GM18511 (cell line): Measurements from ENCODE around the gene TMEM131L.
"Not testable (repeated sequence)": the region's sequence is repeated elsewhere in the genome, so short reads cannot be mapped to it uniquely, and the experiment has no call there.

Experiments used
- ATAC-seq: cut with Tn5 transposase; IDR thresholded peaks from one replicate; pipeline ENCODE4 v1.9.1; 2021; ENCODE audit warnings: mild to moderate bottlenecking, moderate library complexity; ENCODE audit not compliant: unreplicated experiment

TMEM131L gene, protein sequence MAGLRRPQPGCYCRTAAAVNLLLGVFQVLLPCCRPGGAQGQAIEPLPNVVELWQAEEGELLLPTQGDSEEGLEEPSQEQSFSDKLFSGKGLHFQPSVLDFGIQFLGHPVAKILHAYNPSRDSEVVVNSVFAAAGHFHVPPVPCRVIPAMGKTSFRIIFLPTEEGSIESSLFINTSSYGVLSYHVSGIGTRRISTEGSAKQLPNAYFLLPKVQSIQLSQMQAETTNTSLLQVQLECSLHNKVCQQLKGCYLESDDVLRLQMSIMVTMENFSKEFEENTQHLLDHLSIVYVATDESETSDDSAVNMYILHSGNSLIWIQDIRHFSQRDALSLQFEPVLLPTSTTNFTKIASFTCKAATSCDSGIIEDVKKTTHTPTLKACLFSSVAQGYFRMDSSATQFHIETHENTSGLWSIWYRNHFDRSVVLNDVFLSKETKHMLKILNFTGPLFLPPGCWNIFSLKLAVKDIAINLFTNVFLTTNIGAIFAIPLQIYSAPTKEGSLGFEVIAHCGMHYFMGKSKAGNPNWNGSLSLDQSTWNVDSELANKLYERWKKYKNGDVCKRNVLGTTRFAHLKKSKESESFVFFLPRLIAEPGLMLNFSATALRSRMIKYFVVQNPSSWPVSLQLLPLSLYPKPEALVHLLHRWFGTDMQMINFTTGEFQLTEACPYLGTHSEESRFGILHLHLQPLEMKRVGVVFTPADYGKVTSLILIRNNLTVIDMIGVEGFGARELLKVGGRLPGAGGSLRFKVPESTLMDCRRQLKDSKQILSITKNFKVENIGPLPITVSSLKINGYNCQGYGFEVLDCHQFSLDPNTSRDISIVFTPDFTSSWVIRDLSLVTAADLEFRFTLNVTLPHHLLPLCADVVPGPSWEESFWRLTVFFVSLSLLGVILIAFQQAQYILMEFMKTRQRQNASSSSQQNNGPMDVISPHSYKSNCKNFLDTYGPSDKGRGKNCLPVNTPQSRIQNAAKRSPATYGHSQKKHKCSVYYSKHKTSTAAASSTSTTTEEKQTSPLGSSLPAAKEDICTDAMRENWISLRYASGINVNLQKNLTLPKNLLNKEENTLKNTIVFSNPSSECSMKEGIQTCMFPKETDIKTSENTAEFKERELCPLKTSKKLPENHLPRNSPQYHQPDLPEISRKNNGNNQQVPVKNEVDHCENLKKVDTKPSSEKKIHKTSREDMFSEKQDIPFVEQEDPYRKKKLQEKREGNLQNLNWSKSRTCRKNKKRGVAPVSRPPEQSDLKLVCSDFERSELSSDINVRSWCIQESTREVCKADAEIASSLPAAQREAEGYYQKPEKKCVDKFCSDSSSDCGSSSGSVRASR (N-terminal part only)

DNA sequence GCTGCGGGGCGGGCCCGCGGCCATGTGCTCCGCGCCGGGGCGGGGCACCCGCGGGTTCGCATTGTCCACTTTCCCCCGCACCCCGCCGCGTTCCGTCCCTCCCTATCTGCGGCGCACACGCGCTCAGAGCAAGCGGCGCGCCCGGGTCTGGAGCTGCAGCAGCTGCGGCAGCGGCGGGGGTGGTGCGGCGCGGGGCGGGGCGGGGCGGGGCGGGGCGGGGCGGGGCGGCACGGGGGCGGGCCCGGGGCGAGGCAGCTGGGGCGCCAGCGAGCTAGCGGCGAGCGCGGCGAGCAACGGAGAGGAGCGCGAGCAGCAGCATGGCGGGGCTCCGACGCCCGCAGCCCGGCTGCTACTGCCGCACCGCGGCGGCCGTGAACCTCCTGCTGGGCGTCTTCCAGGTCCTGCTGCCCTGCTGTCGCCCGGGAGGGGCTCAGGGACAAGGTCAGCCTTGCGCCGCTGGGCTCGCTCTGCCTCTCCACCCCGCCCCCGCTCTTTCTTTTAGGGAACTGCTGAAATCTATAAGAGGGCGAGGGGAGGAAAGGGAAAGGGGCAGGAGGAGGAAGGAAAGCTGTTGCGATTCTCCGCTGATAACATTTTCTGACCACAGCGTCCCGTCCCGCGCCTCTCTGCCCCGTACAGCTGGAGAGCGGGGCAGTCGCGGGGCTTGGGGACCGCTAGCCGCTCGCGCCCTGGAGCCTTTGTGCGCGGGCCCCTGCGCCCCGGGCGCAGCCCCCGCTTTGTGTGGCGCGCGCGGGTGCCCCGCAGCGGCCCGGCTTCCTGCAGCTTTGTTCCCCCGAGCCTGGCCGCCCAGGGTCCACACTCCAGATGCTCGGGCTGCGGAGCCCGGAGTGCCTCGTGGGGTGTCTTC is at the start of gene TMEM131L:
Gene TMEM131L, plus strand, starts transcription at position 280 of the 868 bp plus-strand sequence. Its CDS starts 38 bp downstream, at position 318.
- ATAC-seq: peak; percentile 48

DNA sequence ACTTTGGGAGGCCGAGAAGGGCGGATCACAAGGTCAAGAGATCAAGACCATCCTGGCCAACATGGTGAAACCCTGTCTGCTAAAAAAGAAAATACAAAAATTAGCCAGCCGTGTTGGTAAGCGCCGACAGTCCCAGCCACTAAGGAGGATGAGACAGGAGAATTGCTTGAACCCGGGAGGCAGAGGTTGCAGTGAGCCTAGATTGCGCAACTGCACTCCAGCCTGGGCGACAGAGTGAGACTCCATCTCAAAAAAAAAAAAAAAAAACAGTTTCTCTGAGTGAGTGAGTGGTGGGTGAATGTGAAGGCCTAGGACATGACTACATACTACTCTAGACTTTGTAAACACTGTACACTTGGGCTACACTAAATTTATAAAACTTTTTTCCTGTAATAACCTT is 49.7 kb upstream of the TMEM131L start:
- ATAC-seq: not testable (repeated sequence)

DNA sequence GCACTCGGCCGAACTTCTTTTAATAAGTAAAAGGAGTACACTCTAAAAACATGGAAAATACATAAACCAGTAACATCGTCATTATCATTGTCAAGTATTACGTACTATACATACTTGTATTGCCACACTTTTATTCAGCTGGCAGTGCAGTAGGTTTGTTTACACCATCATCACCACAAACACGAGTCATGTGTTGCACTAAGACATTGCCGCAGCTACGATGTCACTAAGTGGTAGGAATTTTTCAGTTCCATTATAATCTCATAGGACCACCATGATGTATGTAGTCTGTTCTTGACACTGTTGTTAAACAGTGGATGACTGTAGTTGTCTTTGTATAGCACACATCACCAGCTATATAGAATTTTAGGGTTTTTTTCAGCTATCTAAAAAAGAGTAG is 48.0 kb upstream of the TMEM131L start:
- no peak for ATAC-seq

DNA sequence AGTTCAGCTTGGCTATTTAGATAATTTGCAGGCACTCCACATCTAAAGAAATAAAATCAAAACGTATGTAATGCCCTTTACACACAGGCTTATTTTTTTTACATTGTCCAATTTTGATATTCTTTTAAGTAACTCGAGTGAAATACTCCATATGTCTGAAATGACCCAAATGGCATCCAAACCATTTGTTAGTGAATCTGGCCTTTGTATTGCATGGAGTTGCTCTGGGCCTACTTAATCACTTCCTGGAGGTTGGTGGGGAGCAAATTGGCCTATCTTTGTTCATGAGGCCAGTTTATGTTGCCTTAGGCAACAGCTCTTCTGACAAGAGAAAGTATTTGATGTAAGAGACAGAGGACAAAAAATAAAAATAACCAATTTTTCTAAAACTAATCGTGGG is 47.6 kb upstream of the TMEM131L start:
- ATAC-seq: no peak

DNA sequence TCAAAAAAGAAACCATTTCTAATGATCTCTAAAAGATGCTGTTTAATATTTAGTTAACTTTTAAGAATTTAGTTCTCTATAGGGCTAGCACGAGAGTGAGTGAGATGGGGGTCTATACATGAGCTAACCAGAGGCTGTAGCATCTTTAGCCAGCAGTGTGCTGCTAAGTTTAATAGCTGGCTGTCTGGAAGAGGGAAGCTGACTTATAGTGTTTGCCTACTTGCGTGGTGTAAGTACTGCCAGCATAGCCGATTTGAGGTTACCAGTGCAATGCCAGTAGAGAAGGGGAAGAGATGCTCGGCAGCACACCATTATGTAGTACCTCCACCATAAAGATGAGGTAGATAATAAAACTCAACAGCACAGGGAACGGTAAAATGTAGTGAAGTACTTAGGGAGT is 47.1 kb upstream of the TMEM131L start:
- ATAC-seq: no peak

DNA sequence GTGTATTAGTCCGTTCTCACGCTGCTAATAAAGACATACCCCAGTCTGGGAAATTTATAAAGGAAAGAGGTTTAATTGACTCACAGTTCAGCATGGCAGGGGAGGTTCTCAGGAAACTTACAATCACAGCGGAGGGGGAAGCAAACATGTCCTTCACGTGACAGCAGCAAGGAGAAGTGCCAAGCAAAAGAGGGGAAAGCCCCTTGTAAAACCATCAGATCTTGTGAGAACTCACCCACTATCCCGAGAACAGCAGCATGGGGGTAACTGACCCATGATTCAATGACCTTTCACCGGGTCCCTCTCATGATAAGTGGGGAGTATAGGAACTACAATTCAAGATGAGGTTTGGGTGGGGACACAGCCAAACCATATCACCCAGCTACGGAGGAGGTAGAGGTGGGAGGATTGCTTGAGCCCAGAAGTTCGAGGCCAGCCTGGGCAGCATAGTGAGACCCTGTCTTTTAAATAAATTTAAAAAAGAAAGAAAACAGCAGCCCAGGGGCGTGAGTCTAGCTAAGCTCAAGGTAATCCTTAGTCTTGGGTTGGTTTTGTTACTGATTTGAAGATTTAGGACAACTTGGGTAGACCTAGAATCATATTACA is 46.4 kb upstream of the TMEM131L start:
- ATAC-seq: no peak

DNA sequence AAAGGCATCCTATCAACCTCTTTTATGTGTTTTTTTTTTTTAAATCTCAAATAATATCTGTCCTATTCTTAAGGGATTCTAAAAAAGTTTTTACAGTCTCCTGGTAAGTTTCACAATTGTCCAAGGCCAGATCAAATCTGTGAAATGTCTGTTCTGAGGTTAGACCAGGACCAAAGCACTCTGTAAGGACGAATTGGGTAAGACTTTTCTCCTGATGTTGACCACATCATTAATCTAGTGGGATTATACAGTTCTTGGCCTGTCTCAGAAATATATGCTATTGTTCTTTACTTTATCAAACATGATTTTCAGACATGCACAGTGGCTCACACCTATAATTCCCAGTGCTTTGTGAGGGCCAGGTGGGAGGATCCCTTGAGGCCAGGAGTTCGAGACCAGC is 45.8 kb upstream of the TMEM131L start:
- no peak for ATAC-seq

DNA sequence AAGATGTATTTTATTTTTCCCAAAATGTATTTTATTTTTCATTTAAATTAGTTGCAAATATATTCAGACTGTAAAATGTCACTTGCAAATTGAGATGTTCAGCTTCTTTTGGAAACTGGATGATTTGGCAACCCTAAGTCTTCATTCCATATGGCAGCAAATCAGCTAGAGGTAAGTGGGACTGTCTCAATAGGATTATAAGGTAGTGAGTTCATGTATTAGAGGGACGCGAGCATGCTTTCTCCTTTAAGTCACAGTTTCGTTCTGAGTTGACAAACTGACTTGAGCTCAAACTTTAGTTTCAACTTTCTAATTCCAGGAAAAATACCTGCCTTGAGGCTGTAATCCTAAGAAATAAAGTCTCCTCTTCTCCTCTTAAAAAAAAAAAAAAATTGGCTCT is 44.2 kb upstream of the TMEM131L start:
- ATAC-seq: peak; percentile 80

DNA sequence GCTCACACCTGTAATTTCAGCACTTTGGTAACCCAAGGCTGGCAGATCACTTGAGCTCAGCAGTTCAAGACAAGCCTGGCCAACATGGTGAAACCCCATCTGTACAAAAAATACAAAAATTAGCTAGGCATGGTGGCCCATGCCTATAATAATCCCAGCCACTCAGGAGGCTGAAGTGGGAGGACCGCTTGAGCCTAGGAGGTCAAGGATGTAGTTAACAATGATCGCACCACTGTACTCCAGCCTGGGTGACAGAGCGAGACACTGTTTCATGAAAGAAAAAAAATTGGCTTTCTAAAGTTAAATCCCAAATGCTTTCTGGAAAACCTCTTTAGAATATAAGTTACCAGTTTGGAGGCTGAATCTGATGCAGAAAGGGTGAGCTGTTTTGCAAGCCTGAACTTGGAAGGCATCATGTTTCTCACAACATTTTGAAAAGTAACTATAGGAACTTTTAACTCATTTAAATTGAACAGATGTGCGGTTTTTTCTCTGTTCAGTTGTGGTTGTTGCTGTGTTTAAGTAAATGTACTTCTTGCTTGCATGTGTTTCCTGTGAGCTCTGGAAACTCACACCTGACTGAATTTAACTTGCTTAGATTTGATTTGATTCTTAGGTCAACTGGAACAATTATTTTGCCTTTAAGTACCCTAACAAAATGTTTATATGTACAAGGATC is 39.8 kb upstream of the TMEM131L start:
- ATAC-seq: peak; percentile 57

DNA sequence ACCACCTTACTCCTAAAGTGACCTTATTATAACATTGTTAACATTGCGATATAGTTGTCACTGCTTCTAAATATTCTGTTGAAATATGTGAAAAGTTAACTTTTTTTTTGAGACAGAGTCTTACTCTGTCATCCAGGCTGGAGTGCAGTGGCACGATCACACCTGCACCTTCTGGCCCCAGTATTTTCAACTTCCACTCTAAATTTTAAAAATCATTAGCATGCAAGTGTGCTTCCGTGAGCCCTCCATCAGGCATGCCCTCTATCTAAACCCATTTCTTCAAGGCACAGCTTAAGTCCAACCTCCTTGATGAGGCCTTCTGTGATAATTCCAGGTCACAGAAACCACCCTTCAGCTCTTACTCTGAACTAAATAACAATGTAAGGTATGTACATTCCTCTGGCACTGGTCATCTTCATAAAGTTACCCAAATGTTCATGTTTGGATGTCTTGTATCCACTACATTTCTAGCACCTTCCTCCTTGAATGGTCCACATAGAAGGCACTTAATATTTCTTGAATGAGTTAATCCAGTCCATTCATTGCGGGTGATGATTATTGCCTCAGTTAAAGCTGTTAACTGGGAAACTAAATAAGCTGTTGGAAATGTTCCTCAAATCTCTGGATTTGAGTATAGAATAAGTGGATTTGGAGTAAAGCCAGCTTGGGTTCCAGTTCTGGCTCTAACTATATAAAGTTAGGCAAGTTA is 38.6 kb upstream of the TMEM131L start:
- no peak for ATAC-seq

DNA sequence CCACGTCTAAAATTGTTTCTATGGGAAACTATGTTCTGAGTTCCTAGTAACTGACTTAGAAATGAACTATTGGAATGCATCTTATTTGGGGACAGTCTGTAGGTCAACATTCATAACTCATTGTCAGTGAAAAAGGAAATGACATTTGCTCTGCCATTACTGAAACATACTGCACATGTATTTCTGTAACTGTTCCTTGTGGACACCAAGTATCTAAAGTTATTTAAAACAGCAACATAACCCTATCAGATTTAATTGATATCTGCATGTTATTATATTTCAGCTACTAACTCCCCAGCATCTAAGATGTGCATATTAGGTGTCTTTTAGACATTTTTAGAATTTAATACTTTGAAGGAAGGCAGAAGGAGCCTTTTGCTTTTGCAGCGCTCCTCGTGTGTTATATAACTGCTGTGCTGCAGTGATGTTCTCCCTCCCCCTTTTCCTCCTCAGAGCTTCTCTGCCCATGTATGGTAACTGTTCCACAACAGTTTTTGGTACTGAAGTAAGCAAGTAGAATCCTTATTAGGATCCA is 37.2 kb upstream of the TMEM131L start:
- ATAC-seq: no peak

DNA sequence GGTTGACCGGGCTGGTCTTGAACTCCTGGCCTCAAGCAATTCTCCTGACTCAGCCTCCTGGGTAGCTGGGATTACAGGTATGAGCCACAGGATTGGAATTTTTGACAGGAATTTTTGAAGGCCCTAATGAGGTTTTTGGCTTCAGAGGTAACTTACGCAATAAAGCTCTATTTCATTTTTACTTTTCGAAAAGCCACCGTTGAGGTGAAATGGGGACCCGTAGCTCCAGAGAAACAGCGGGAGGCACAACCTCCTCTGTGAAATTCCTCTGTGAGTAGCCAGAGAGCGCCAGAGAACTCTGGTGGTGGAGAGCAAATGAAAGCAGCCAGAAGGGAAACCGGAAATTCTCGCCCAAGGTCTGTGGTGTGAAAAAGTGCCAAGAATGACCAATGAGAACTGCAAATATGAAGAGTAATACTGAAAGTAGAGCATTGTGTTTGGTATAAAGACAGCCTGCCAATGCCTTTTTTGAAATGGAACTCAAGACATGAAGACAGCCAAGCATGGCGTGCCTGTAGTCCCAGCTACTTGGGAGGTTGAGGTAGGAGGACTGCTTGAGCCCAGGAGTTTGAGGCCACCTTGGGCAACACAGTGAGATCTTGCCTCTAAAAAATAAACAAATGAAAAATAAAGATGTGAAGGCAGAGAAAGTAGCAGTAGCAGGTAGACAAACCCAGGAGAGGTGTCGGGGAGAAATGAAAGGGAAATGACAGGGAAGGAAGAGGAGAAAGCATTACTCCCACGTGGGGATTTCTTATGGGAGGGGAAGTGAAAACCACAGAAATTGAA is 33.0 kb upstream of the TMEM131L start:
- peak; percentile 93 for ATAC-seq

DNA sequence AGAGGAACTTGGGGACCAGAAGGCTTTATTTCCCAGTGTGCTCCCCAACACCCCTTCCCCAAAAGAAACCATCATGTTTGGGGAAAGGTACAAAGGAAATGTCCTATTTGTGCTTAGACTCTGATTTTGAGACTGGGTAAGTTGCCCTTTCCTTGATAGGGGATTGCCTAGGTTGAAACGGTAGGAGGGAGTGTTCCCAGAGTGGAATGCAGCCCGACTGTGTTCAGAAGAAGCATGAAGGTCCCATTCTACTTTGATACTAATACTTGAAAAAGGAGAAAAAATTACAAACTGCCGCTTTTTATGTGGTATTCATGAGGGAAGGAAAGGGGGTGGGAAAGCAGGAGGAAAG is 32.4 kb upstream of the TMEM131L start:
- ATAC-seq: no peak

DNA sequence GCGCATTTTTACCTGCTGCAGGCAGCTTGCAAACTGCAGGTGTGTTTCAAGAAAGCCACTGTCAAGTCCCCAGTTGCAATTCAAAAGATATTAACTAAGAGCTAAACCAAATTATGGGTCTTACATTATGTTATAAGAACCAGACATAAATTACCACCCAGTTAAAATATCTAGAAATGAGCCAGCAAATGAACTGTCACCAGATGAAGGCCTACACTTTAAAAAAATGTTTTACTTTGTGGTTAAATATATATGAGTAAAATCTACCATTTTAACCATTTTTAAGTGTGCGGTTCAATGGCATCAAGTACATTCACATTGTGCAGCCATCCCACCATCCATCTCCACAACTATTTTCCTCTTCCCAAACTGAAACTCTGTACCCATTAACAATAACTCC is 32.0 kb upstream of the TMEM131L start:
- ATAC-seq: no peak

DNA sequence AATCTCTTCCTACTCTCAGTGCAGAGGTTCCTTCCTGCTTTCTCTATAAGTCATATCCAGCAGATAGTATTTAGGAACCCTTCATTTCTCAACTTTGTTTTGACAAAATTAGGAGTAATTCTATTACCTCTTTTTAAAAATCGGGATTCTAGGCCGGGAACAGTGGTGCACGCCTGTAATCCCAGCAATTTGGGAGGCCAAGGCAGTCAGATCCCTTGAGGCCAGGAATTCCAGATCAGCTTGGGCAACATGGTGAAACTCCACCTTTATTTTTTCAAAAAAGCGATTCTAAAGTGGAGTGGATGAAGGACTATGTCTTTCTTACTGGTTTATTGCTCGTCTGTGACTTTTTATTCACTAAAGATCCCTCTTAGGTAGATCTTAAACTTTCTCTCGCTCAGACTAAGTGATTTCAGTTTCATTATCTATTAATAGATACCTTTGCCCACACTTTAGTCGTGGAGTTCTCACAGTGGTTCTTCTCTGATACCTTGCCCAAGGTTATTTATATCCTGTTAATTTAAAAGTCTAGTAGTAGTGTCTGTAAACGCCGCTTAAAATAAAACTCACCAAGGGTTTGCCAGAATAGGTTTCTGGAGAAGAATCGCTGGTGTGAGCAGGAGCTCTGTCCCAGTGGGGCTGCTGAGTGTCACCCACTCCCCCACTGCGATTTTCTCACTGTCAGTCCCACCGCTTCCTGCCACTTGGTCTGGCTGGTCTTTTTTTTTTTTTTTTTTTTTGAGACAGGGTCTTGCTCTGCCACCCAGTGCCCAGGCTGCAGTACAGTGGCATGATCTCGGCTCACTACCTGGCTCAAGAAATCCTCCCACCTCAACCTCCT is 27.0 kb upstream of the TMEM131L start:
- peak; percentile 81 for ATAC-seq

DNA sequence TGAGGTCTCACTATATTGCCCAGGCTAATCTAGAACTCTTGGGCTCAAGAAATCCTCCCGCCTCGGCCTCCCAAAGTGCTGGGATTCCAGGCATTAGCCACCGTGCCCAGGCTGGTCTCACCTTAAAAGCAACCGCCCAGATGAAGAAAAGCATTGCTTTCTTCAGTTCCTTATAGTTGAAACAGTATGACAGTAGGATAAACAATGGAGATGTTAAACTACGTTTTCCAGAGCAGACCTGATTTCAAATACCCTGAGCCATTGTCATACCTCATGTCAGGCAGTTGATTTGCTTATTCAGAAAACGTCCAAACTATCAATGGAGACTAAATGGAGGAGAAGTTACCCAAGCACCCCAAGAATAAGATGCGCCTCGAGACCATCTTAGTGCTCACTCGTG is 26.3 kb upstream of the TMEM131L start:
- ATAC-seq: peak; percentile 3

DNA sequence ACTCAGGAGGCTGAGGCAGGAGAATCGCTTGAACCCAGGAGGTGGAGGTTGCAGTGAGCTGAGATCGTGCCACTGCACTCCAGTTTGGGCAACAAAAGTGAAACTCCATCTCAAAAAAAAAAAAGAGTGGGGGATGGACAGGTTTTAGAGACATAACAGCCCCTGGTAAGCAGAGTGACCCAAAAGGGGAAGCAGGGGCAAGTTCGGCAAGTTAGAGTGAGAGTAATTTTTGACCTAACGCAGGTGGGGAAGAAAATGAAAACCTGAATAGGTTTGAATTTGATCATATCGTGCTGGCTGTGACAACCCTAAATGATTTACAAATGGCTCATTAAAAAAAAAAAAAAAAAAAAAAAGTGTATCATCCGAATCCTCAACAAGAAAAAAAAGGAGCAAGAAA is 25.7 kb upstream of the TMEM131L start:
- no peak for ATAC-seq
